ENCODE measurements around the gene PXDC1. TPM values are rescaled to one million over a fixed set of nuclear protein-coding genes. Genes with fewer than 3 reads are reported as not detected.
A peak's percentile ranks its signal among the peaks of the same experiment; 100 is the strongest.
"Not testable (repeated sequence)": the region's sequence is repeated elsewhere in the genome, so short reads cannot be mapped to it uniquely, and the experiment has no call there.

Gene PXDC1
- total RNA-seq, 1 experiment from 2014 or later = 24.9 TPM

DNA sequence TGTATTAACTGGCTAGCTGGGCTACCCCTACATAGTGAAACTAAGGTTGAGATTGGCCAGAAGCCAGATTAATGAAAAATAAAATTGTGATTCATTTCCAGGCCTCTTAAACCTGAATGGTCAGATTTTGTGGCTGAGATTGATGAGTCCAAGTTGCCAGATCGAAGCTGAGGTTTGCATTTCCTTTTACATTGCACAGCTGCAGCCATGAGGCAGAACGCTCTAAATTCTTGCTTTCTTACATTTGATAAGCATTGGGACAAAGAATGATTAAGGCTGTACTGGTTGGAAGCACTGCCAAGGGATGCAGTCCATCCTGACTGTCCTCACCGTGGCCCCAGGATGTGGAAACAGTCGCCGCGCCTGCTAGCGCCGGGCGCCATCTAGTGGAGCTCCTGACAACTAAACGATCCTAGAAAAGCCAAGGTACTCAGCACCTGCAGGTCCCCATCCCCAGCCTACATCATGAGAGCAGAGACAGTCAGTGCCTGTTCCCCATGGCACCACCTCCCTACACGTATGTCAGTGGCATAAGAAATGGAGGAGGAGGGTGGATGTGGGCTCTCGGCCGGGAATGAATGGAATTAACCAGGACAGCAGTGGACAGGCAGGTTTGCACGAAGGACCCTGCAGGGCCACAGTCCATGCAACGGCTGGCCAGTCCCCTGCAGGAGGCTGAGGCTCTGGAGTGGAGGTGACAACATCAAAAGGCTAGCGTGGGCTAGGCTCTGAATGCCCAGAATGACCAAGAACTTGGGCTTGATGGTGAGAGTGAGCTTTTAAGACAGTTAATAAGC, 19.0 kb downstream of the PXDC1 start:
- peak; percentile 64 for DNase-seq (ENCODE audit: low read depth)

DNA sequence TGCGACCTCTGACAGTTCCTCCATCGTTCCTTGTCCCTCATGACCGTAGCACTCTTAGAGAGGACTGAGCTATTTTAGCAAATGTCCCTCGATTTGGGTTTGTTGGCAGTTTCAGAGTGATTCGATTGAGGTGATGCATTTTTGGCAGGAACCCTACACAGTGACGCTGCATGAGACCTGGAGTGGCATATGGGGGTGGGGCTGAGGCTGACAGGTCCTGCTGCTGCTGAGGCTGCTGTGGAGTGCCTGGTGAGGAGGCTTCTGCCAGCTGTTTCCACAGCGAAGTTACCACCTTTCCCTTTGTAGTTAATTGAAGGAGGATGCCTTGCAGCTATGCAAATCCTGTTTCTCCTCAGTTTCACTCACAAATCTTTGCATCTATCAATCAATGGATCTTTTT, 19.8 kb downstream of the PXDC1 start:
- no peak for DNase-seq (ENCODE audit: low read depth)

DNA sequence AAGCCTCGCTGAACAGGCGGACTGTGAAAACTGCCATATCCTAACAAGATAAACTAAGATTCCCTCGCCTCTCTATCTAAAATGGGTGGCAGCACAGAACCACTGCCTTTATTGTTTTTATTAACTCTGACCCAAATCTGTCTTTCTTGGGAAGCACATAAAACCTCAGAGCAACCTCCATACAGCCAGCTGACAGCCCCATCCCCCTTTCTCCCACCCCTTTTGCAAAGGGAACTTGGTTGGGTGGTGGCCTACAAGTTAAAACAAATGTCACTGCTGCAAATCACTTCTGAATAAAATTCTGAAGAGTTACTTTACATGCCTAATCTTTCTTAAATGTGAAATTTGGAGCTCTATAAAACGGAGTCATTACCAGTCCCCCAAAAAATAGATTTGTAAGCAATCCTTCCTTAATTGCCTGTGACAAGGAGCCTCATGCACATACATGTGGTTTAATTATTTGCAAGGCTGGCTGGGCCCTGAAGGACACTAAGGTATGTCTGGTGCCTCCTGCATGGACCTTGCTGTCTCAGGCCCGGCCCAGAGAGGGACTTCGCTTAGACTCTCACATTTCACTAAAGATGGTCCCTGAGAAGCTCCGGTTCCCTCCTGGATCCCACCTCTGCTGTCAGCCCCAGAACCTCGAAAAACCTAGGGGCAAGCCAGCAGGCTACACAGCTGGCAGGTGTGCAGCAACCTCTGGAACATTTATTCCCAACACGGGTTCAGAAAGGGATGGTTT, 21.7 kb downstream of the PXDC1 start:
- no peak for DNase-seq (ENCODE audit: low read depth)

DNA sequence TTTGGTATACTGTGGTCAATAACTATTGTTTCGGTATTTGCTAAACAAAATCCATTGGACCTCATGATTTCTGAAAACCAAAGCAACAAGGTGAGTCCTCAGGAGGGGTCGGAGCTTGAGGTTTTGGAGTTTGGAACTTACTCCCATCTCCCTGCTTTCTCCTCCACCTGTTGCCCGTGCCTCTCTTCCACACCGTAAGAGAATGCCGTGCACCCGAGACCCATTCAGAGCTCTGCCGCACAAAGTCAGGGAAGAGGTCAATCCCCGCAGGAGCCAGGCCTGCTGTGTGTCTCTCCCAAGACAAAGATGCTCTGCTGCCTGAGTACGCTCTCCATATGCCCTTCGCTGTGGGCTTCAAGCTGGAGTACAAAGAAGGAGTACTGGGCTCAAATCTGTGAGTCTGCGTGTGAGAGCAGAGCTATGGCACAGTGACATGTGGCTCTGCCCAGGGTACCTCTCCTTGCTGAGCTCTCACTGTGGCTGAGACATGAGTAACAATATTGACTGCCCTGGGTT, 23.9 kb downstream of the PXDC1 start:
- DNase-seq (ENCODE audit: low read depth) = no peak

DNA sequence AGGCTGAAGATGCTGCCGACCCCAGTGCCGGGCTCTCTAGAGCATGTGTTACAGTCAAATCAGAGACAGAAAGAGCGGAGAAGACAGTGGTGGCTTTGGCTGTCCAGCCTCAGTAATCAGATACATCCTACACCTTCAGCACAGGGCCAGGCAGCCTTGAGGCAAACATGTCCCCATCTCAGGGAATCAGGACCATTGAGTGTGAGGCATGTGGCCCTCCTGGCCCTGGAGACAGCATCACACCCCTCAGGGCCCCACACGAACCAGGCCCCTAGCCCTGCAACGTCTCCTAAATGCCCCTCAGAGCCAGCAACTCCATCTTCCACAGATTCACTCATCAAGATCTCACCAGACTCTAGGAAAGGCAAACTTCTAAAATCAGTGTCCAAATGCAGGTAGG, 24.5 kb downstream of the PXDC1 start:
- no peak for DNase-seq (ENCODE audit: low read depth)

DNA sequence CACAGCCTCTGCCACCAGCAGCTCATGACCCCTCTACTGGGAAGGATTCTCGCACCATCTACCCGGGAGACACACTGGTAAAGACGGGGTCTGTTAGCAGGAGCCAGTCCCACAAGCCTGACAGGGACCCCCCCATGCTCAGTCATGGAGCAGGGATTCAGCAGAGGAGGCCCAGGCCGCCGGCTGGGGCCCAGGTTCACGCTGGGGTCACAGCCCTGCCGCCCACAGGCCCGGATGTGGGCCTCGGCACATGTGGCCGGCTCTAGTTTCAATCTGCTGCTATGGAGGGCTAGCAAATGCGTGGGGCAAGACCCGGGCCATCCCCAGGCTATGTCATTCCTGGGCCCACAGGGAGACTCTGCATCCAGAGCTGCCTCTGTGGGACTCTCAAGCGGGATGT, 25.1 kb downstream of the PXDC1 start:
- no peak for DNase-seq (ENCODE audit: low read depth)

DNA sequence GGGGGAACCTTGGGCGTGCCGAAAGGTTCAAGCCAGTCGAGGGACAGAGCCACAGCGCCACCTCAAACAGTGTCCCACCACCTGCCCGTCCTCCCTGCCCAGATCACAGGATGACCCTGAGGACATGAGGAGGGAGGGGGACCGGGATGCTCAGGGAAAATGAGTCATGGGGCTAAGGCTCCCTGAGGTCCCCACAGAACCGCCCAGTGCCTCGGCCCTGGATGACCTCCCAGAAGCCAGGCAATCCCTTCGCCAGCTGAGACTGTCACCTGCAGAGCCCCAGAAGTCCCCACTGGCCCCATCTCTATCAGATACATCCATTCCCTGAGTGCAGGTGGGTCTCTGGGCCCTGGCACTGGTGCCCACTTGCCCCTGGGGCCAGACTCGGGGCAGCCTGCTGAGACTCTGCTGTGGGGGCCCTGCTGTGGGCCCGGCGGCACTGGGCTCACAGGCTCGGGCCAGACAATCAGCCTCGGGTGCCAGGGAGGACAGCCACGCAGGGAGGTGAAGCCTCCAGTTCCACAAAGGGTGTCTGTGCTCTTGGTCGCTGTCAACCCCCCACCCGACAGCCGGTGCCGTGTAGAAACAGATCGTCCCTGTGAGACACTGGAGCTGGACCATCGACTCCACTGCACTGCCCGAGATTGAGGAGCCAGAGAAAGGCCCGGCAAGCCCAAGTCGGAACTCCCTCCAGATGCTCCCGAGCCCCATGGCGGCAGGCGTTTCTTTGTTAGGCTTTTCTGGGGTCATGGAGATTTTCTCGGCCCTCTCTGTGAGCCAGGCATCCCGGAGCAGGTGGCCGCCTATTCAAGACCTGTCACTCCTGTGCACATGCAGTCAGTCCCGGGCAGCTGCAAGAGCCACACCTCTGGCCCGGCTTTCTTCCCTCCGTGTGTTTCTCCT, 26.1 kb downstream of the PXDC1 start:
- DNase-seq (ENCODE audit: low read depth) = no peak

DNA sequence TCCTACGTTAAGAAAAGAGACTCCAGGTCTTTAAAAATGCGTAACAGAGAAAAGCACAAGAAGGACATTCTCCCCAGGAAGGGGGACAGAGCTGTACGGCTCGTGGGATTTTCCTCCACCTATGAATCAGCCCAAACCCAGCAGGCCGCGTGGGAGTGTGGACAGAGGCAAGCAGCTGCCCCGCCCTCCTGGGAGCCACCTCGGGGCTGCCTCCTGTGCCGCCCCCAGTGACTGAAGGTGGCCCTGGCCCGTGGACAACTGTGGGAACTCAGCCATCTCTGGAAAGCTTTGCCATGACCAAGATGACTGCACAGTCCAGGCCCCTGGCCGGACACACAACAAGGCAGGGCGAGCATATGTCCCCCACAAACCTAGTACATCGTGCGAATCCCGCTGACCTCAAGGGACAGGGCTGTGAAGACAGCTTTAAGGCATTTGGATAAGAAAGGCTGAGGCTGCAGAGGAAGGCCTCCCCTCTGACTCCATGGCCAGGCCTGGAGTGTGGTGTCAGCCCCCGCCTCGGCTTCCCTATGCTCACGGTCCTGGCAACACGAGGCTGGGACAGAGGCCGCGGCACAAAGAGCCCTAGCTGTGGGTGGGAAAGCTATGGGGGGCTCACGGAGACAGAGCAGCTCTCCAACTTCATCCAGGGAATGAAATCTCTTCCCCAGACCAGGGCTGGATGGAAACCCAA, 26.9 kb downstream of the PXDC1 start:
- DNase-seq (ENCODE audit: low read depth) = no peak

DNA sequence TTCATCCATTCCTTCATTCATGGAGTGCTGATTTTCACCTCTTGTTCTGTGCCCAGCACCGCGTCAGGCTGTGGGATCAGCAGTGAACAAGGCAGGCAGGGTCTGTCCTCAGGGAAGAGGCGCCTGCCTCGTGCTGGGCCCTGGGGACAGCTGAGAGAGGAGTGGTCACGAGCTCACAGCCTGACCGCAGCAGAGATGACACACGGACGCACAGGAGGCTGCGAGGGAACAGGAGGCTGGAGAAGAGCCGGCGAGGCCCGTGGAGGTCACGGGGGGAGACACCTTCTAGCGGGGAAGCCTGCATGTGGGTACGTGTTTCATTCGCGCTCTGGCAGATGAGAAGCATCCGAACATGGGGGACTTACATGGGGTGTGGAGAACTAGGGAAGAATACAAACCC, 27.5 kb downstream of the PXDC1 start:
- DNase-seq (ENCODE audit: low read depth) = no peak

DNA sequence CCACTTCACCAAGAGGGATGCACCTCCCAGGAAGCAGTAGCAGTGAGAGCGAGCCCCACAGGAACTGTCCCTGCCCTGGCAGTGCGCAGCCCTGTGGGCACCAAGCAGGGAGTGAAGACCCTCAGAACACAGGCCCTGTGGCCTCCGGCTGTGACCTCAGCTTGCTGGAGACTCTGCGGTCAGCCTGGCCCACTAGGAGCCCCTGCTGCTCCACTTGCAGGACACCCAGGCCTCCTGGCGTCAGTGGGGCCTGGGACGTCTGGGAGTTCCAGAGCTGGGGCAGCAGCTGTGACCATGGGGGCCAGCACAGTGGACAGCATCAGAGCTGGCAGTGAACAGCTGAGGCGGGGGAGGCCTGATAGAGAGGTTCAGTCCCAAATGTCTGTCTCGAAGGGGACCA, 28.3 kb downstream of the PXDC1 start:
- DNase-seq (ENCODE audit: low read depth) = no peak

DNA sequence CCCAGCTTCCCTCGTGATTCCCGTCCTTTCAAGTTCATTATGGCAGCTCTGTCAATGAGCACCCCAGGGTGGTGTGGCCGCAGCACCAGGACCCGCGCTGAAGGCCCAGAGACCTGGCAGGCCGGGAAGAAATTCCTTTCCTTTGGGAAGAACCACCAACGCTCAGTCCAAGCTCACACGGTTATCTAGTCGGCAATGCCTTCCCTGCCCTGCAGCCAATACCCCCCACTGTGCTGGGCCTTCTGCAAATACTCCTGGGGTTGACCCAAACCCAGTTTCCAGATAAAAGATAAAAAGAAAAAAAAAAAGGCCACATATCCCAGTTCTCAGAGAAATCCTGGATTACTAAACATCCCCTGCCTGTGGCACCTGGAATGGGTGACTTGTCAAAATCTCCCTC, 28.7 kb downstream of the PXDC1 start:
- peak; percentile 73 for DNase-seq (ENCODE audit: low read depth)

DNA sequence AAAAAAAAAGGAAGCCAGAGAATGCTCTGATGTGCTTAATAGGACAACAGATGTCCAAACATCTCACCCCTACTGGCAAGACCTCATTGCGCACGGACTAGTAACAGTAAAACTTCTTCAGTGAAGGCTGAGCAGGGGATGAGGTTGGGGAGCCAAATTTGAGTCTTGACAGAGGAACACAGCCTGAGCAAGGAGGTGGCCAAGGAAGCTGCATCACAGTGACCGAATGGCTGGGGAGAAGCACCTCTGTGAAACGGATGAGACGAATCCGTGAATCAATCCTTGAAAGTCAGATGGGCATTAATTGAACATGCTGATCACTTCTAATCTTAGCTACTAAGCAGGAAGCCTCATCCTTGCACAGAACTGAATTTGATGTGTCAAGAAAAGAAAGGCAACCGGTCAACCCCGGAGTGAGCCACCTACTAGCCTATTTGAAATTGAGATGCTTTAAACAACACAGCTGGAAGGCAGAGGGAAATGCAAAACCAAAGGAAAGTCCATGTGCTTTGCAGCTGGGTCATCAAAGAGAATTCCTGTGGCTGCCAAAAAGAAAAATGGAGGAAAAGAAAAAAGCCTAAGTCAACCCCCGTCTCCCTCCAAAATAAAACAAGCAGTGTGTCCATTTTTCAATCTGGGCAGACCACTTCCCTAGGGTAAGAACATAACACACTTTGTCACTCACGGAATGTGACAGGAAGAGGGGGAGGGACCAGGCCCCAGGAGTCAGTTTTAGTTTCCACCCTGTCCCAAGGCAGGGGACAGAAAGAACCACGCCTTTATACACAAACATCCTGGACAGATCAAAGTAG, 29.5 kb downstream of the PXDC1 start:
- peak; percentile 76 for DNase-seq (ENCODE audit: low read depth)

DNA sequence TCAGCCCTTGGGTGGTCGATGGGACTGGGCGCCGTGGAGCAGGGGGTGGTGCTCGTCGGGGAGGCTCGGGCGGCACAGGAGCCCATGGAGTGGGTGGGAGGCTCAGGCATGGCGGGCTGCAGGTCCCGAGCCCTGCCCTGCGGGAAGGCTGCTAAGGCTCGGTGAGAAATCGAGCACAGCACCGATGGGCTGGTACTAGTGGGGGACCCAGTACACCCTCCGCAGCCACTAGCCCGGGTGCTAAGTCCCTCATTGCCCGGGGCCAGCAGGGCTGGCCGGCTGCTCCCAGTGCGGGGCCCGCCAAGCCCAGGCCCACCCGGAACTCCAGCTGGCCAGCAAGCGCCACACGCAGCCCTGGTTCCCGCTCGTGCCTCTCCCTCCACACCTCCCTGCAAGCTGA, 30.7 kb downstream of the PXDC1 start:
- DNase-seq (ENCODE audit: low read depth) = not testable (repeated sequence)

DNA sequence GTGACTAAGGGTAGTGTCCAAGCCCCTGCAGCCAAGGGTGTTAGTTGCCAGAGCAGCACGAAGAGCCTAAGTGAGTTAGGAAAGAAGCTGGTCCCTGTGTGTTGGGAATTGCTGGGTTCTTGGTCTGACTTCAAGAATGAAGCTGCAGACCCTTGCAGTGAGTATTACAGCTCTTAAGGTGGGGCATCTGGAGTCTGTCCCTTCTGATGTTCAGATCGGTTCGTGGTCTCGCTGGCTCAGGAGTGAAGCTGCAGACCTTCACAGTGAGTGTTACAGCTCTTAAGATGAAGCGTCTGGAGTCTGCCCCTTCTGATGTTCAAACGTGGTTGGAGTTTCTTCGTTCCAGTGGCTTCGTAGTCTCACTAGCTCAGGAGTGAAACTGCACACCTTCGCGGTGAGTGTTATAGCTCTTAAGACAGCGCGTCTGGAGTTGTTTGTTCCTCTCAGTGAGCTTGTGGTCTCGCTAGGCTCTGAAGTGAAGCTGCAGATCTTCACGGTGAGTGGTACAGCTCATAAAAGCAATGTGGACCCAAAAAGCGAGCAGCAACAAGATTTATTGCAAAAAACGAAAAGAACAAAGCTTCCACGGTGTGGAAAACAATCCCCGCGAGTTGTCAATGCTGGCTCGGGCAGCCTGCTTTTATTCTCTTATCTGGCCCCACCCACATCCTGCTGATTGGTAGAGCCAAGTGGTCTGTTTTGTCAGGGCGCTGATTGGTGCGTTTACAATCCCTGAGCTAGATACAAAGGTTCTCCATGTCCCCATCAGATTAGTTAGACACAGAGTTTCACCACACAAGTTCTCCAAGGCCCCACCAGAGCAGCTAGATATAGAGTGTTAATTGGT, 31.8 kb downstream of the PXDC1 start:
- no peak for DNase-seq (ENCODE audit: low read depth)

DNA sequence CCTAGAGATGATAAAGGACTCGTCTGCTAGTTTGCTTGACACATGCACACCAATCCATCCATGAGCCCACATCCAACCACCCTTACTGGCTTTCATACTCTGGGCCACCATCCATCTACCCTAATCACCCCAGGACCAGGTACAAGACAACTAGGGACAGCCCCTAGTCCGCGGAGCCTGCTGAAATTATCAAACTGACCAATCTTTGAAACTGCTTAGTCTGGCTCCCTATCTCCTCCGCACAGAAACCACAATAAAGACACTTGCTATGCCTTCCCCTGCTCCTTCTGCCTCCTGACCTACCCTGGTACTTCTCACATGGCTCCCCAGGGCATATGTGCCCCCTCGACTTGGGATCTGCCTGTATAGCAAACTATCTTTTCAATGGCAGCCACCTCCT, 33.1 kb downstream of the PXDC1 start:
- DNase-seq (ENCODE audit: low read depth) = no peak

DNA sequence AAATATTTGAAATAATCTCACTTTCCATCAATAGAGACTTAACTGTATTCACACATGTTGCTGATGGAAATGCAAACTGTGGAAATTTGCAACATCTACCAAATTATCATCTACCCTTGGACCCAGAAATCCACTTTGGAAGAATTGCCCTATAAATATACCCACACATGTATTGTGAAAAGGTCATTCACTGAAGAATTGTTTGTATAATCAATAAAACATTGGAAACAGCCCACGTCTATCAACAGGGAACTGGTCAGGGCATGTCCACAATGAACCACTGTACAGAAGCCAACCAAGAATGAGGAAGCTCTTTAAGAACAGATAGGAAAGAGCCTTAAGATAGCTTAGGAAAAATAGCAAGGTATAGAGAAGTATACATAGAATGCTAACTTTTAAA, 36.2 kb downstream of the PXDC1 start:
- DNase-seq (ENCODE audit: low read depth) = no peak

DNA sequence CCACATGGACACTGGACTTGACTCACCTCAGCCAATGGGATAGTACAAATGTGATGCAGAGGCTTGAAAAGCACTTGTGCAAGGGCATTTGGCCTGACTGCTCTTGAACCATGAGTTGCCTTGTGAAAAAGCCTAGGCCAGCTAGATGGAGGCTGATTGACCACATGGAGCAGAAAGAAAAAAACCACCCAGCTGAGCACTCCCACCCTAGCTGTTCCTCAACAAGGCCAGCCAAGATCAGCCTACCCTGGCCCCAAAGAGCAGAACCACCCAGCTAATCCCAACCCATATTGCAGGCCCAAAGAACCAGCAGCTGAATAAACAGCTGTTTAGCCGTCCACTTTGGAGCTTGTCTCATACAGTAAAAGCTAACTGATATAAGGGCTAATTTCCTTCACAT, 36.7 kb downstream of the PXDC1 start:
- DNase-seq (ENCODE audit: low read depth) = no peak

DNA sequence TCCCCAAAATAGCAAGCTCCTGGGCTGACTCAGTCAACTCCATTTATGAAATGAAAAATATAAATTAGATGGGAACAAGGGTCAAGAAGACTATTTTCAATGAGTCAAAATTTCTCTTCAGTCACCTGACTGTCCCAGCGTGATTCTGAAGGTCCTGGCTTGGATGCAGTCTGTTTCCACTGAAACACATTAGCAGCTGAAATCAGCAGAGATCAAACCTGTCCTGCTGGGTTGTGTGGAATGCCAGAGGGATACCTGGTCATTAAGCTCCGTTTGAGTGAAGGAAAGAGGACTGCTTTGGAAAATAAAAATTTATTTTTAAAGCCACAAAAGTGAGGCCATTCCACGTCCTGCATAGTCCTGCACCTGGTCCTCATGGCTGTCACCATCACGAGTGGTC, 37.4 kb downstream of the PXDC1 start:
- DNase-seq (ENCODE audit: low read depth) = no peak

DNA sequence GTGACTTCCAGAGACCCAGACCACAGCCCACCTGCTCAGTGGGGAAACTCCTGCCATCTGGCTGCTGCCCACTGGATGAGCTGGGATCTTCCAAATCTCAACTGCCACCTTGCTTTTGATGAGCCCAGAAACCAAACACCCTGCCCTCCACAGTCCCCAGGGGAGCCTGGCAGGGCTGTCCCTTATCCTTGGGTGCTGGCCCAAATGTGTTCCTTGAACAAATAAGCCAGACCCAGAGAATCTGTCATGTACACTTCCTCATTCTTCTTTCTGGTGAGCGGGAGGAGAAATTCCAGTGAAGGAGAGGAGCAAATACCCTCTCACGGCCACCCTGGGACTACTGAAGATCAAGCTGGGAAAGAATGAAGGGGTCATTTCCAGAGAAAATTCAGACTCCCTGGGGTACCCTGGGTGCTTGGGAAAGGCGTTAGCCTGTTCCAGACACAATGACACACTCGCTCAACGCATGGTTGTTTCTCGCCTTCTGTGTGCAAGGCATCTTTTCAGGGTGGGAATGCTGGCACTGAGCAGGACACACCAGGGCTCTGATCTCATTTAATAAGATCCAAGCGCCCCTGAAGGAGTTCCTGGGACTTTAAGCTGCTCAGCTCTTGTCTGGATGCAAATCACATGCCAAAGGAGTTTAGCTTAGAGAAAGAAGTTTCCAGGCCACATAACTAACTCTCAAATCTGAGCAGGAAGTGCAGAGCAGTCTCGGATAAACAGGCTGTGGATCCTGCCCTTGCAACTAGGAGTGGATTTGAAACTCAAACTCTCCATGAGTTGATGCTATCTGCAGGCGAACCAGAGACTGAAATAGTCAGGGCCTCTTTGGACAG, 38.5 kb downstream of the PXDC1 start:
- DNase-seq (ENCODE audit: low read depth) = no peak
